G401 (cell line): ENCODE data around the gene HEPACAM. TPM values are rescaled to one million over a fixed set of nuclear protein-coding genes. Genes with fewer than 3 reads are reported as not detected.

Source experiments
- DNase-seq: peaks from one replicate; pipeline ENCODE4 v3.0.0-alpha.2; 2015; ENCODE audit warnings: low spot score
- in situ Hi-C: cut with HindIII; loops from 2 replicates; pipeline ENCODE4 v1.10.0; 2016; ENCODE audit warnings: low sequenced_read_pairs, mixed read lengths
- total RNA-seq: library from RNA; depleted of rRNA; stranded (reverse); fragments of >200 nt; shearing (Covaris generic); gene quantifications from 2 replicates; pipeline ENCODE4 v1.2.3, GENCODE V29; 2014

HEPACAM gene
- total RNA-seq, 1 experiment from 2014 or later, result not detected

DNA sequence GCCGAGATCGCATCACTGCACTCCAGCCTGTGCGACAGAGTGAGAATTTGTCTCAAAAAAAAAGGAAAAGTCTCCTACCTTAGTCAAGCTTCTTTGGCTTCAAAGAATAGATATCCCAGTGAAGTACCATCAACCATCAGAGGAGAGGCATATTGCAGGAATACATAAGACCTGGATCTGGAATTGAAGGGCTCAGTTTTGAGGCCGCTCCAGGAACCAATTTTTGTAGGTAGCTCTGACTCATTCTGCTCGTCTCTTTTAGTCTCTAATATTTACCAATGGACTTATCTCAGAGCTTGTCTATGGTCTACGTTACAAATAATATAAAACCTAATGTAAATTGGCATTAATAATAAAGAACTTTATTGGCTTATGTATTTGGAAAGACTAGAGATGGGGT lies 10.0 kb upstream of the HEPACAM start:
- in situ Hi-C loops, result no loop called here
- no peak for DNase-seq

DNA sequence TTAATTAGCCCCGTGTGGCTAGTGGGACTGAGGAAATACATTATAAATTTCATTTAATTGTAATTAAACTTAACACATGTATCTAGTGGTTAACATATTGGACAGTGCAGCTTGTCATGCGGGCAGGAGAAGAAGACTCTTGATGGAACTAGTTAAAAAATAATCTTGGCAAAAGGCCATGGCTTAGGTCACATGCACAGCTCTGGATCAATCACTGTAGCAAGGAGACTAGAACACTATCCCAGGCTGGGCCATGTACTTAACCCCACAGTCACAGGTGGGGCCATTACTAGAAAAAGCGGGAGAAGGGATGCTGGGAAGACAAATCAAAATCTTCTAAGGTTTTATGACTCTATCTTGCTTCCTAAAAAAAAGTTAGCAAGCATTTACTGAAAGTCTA lies 8.7 kb upstream of the HEPACAM start:
- in situ Hi-C loops, result no loop called here
- no peak for DNase-seq

DNA sequence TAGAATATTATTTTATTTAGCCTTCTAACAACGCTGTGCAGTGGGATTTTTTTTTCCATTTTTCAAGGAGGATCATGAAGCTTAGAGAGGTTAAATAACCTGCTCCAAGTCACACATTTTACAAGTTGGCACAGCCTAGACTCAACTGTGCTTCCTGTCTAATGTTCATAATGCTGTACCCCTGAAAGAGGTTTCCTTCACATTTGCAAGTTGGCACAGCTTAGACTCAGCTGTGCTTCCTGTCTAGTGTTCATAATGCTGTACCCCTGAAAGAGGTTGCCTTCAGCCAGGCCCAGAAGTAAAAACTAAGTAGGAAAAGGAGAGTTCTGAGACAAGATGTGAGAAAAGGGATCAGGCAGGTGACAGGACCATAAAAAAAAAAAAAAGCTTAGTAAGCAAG lies 7.9 kb upstream of the HEPACAM start:
- in situ Hi-C loops, result no loop called here
- no peak for DNase-seq

DNA sequence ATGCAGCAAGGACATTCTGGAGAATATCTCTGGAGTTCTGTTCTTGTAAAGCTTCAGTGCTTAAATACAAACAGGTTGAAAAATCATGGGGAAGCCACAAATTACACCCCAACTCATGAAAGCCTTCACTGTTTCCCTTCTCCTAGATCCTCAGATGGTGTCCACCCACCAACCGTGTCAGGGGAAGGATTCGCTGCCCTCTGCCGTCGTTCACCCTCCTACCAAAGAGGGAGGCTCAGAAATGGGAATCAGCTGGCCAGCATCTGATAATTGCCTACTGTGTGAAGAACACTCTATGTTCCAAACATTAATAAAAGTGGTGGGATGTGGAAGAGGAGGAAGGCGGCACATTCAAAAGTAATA lies 7.4 kb upstream of the HEPACAM start:
- peak; percentile 31 for DNase-seq

DNA sequence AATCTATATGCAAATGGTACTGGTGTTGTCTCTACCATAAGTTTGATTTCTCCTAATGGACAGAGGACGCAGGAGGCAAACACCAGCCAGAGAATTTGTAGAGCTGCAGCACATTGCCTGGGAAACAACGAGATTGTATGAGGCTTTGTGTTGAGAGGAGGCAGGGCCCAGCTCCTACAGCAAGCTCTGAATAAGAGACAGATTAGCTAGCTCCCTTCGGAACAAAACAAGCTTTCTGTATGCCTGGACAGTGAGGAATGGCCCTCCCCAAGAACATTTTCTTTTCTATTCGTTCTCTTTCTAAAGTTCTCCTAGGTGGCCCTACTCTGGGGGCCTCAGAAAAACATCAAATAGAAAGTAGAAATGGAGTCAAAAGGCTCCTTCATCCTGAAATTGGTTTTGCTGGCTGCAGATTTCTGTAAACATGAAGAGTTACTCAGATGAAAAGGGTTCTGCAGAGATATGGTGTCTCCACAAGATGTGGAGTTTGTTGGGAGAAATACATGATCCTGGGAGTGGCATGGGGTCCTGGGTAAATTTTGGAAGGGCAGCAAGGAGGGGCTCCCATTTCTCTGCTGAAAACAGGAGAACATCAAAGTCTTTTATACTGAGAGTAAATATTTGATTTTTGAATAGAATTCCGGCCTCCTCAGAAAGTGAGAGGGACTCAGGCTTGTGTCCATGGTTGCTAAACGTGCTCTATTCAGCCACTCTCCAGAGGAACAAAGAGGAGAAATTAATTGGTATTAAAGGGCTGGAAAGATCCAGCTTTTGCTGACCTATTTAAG lies 6.8 kb upstream of the HEPACAM start:
- peak; percentile 26 for DNase-seq
- in situ Hi-C loops, result no loop called here

More for the DNA sequence above, 7.4 kb upstream of the HEPACAM start:
- in situ Hi-C loops, result no loop called here

DNA sequence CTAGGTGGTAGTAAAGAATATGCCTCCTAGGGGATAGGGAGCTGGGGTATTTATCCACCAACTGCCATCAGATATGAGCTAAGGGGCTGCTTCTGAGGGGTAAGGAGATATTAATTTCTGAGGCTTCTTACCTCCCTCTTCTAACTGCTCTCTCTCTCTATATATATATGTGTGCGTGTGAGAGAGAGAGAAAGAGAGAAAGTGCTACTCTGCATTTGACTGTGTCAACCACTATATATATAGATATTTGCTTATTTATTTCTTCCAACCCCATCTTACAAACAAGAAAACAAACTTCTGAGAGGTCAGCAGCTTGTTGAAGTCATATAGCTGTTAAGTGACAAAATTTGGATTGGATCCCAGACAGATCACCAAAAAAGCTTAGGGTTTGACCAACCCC lies 5.9 kb upstream of the HEPACAM start:
- in situ Hi-C loops, result no loop called here
- DNase-seq, result no peak

DNA sequence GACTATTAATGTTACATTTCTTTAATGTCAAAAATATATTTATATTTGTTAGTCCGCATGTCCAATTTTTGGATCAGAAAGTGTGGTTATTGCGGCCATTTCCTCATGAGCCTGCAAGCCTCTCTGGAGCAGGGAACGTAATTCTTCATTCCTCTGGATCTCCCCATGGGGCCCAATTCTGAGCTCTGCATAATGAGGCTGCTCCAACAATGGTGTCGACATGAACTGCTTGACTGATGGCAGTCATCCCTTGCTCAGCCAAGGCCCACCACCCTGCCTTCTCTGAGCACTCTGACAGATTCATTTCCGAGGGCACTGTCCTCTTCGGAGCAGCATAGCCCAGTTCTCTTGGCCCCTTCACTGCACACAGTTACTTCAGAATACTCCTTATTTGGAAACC lies 3.1 kb upstream of the HEPACAM start:
- in situ Hi-C loops, result no loop called here
- DNase-seq, result no peak

DNA sequence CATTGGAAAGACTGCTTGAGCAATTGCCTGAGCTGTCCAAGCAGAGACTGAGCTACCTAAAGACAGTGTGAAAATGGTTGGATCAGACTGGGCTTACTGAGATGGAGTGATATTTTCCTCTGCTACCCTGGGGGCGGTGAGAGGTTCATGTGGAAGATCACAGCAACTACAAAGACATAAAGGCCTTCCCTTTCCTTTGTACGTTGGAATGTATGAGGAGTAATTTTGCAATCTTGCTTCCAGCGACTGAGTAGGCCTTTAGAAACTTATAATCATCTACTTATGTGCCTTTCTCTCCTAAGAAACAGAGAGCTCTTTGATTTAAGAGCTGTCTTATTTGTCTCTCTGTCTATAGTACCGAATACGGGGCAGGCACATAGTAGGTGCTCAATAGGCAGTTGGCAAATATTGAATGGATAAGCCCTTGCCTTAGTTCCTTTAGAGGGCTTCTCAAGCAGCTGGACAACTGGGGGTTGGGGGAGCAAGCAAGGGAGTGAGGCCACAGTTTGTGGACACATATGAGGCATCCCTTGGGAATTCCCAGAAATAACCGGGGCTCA lies 2.4 kb upstream of the HEPACAM start:
- in situ Hi-C loops, result no loop called here
- DNase-seq, result no peak

DNA sequence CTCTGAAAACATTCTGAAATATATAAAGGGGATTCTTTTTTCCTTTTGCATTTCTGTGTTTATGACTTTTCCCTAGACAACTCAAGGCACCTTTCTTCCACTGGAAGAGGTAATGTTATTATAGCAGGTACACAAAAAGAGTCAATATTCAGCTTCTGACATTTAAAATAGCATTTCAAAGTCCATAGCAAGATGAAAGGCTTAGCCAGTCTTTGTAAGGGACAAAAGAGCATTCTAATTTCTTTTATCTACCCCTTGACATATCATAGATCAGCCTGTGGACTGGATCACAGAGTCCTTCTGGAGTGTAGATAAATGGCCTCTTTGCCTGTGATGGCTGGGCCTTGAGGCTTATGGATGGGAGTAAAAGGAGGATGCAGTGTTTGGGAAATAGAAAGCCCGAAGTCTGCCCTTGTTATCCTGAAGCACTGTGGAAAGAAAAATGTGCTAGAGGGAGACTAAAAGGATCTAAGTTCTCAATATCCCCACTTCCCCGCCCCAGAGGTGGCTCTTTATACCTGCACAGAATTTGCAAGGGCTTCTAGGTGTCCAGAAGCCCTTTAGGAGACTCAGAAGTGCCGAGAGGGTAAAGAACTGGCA lies 1.6 kb upstream of the HEPACAM start:
- in situ Hi-C loops, result no loop called here
- no peak for DNase-seq

DNA sequence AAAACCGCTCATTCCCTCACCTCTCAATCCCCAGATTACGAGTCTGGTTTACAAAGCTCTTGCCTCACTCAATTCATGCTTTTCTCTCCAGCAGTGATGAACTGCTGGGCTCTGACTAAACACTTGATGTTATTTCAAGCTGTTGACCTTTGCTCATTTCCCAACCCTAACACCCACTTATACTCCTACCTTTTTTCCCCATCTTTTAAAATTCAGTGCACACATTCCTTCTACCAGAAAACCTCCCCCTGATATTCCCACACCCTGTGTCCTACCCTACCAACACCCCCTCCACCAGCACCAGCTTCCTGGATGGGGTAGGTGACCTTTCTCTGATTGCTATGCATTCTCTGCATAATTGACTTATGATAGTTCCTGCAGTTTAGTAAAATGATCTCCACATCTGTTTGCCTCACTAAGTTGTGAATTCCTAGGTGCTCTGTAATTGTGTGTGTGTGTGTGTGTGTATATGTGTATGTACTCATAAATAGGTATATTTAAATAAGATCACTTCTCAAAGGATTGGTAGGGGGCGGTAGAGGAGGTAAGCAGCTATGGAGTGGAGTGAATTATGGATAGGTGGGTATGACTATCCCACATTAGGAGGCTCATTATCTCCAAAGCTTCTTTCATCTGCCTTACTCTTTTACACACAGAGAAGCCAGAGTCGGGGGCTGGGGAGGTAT lies 842 bp downstream of the HEPACAM start:
- in situ Hi-C loops, result no loop called here
- no peak for DNase-seq

DNA sequence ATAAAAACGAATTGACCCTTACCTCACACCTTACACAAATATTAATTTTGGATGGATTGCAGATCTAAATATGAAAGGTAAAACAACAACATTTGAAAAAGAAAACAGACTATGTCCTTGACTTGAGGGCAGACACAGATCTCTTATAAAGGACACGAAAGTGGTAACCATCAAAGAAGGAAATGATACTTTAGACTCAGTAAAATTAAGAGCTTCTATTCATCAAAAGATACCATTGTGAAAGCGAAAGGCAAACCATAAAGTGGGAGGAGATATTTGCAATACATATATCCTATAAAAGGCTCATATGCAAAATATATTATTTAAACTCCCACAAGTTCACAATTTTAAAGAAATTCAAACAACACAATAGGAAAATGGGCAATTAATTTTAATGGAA lies 5.0 kb downstream of the HEPACAM start:
- no peak for DNase-seq
- in situ Hi-C loops, result no loop called here

DNA sequence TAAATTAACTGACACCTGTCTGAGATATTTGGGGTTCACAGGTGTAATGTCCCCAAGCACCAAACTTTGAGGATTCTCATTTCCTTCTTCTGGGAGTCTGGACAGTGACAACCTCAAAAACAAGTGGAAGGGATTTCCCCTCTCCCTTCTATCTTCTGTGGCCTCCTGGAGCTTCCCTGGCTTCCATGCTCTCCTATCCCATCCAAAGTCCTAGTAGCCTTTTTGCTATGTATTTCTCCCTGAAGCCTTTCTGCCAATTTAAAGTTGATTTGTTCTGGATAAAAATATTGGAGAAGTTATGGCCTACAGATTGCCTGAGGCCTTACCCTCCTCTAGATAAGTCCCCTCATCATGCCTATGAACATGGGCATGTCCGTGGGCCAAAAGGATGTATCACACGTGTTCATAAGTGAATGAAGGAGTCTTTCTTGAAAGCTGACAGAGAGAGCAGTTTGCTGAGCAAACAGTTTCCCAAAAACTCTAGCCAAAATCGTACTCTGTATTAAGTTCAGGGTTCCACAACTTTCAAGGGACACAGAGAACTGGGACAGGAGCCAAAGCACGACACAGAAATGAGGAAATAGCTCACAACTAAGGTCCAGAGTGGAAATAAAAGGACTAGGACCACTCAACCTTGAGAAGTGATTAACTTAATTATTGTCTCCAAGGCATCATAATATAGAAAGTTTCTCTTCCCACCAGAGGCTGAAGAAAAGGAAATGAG lies 6.7 kb downstream of the HEPACAM start:
- in situ Hi-C loops, result no loop called here
- no peak for DNase-seq

DNA sequence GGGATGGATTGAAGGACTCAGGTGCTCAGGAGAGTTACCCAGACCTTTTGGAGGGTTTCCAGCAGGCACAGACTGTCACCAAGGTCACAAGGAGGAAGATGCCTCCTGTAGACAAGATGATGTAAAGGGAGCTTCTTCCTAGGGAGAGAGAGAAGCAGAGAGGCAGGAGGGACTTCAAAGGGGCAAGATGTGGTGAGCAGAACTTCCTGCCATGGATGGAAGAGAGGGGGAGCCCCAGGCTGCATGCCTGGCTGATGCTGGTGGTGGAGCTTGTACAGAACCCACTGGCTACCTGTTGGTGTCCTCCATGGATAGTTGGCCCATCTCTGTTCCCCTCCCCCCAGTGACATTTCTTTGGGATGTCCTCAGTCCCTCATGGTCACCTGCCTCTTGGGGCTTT lies 12.6 kb downstream of the HEPACAM start:
- no peak for DNase-seq
- in situ Hi-C loops, result no loop called here

DNA sequence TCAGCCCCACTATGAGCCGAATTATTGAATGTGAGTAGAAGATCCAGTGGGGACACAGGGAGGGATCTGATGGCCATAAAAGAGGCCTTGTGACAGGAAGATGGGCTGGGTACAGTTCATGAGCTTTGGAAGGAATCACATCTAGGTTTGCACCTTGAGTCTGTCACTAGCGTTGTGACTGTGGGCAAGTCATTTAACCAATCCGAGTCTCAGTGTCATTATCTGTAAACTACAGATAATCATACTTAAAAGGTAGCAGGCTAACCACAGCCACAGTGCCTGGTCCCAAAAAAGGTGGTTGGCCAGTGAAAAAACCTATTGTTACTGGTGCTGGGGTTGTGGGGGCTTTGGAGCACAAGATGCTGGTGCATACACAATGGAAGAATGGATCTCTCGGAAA lies 13.0 kb downstream of the HEPACAM start:
- in situ Hi-C loops, result no loop called here
- DNase-seq, result no peak

DNA sequence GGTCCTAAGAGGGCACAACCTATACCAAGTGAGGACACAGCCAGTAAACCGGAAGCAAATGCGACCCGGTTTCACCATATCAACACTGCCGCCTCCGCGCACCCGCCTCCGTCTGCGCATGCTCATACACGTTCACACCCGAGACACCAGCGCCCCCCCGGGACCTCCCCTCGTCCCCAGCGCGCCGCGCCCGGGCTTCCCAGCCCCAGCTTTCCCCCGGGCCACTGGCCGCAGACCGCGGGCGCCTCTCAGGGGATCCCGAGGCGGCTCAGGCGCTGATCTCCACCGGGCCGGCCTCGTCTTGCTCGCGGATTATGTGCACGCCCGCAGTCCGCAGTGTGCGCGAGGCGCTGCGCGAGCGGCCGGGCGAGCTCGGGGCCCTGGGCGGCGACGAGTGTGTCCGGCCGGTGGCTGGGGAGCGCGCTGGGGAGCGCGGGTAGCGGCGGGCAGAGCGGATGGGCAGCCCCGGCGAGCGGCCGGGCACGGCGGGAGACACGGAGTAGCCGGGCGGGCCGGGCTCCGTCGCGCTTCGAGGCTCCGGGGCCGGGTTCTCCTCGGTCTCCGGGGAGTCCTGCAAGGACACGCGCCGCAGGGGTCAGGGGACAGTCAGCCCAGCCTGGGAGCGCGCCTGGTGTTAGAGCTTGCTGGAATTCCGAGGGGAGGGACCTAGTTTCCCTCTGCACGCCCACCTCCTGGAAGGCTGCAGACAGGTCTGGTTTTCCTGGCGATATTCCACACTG lies 14.8 kb downstream of the HEPACAM start:
- in situ Hi-C loops, result no loop called here
- DNase-seq, result peak; percentile 7

DNA sequence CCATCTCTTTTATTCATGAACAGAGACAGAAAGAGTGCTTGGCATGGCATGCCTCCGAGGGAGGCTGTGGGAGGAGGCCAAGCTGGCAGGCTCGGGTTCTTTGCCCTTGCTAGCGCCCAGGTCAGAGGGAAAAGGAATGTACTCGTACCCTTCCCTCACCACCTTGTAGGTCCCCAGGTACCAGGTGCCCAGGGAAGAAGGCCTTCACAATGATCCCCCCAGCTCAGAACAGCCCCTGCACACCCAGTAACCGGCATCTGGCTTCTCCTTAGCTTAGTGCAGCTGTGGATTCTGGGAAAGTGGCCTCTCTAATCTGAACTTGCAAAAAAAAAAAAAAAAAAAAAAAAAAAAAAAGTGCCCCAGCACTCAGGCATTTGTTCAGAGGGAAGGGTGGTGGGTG lies 15.5 kb downstream of the HEPACAM start:
- in situ Hi-C loops, result no loop called here
- no peak for DNase-seq

DNA sequence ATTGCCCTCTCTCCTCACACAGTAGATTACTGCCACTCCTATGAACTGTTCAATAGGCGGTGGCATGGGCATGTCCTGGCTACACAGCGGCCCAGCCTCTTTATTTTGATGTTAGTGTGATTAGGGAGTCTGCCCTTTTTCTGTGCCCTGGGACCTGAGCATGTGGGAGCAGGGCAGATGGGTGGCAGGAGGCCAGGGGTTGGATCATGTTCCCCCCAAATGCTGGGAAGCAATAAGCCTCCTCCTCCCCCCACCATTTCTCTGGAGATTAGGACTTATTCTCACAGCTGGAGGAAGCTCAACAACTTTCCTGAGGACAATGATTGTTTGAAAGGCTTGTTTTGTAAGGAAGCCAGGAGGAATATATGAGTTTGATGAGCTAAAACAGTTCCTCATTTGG lies 15.9 kb downstream of the HEPACAM start:
- in situ Hi-C loops, result no loop called here

DNA sequence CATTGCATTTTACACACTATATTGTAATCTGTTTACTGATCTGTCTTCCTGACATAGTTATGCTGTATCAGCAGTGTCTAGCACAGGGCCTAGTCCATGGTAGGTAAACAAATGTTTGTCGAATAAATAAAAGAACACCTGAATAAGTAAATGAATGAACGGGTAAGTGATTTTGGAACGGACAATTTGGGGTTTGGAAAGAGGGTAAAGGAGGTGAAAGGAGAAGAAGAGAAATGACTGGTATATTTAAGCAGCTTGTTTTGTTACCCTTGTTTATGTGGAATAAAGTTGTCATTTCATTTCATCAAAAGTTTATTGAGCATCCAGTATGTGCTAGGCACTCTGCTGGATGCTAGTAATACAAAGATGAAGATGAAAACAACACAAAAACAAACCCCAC lies 16.9 kb downstream of the HEPACAM start, which contains the start of gene HEPN1:
Gene HEPN1 (plus strand): TSS at position 301 of the 400 bp plus-strand sequence.
- no peak for DNase-seq
- in situ Hi-C loops, result no loop called here

More for the DNA sequence above, 15.9 kb downstream of the HEPACAM start:
- DNase-seq, result no peak

DNA sequence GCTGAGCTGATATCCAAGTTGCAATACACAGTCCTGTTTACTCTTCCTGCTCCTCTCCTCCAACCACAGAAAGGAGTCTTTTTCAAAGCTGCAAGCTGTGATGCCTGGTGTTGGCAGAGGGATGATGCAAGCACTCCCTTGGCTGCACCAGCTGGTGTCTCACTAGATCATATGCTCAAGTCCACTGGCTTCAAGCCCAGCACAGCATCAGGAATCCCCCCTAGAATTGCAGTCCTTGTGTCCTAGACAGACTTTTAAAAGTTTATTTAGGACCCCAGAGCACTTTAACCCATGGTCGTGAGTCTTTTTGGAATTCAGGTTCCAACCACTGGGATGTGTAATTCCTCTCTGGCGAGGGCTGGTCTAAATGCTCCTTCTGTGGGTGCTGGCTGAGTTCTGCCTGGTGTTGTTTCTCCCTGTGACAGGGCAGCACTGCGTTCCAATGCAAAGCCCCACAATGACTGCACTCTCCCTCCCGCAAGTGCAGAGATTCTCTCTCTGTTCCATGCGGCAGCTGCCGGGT lies 18.7 kb downstream of the HEPACAM start:
- in situ Hi-C loops, result no loop called here
- DNase-seq, result peak; percentile 19
